Caco-2 (cell line): ENCODE data around the gene SNX32. TPM values are rescaled to one million over a fixed set of nuclear protein-coding genes. Genes with fewer than 3 reads are reported as not detected.

Source experiments
- BruUV-seq: library from RNA; stranded (reverse); fragments of 400-500 nt; replicated peaks from 2 replicates; lab custom pipeline; 2021; lab: Mats Ljungman, UMichigan
- CTCF ChIA-PET: fragments of 300-600 bp; sonication (Branson Sonifier 250); formaldehyde crosslinking; loops from one replicate; lab custom pipeline; 2022; ENCODE audit warnings: antibody characterized with exemption; lab: Charles Lee
- POLR2A ChIA-PET: fragments of 300-600 bp; sonication (Branson Sonifier 250); formaldehyde crosslinking; loops from one replicate; lab custom pipeline; 2022; ENCODE audit warnings: antibody characterized with exemption; lab: Charles Lee
- DNase-seq, 2 experiments: peaks; one replicate each; pipeline versions ENCODE4 v3.0.0 to v3.0.0-alpha.2; 2020 to 2022
- H3K27me3 ChIP-seq: replicated peaks from 2 replicates; pipeline ENCODE4 v1.6.0; 2011; ENCODE audit warnings: low read length; ENCODE audit not compliant: control insufficient read depth, insufficient read depth
- H3K36me3 ChIP-seq: 2 replicates; pipeline ENCODE4 v1.5.1; 2011; ENCODE audit warnings: low read length; ENCODE audit not compliant: control insufficient read depth, insufficient read depth
- H3K4me1 ChIP-seq: fragments of 250-450 bp; sonication (Bioruptor Pico); 2 replicates; pipeline ENCODE4 v1.5.1; 2020; ENCODE audit warnings: mild to moderate bottlenecking
- H3K4me3 ChIP-seq: 2 replicates; pipeline ENCODE4 v1.5.1; 2011; ENCODE audit warnings: low read depth, mild to moderate bottlenecking, control low read depth, low read length
- H3K9me3 ChIP-seq: fragments of 250-450 bp; sonication (Bioruptor Pico); 2 replicates; pipeline ENCODE4 v1.5.1; 2020; ENCODE audit warnings: mild to moderate bottlenecking, moderate library complexity
- H3K27ac Mint-ChIP-seq: one replicate; pipeline ENCODE4 v1.8.0; 2022; ENCODE audit warnings: mixed read lengths; ENCODE audit not compliant: unreplicated experiment
- H3K27me3 Mint-ChIP-seq: one replicate; pipeline ENCODE4 v1.8.0; 2022; ENCODE audit warnings: mixed read lengths; ENCODE audit not compliant: insufficient read depth, unreplicated experiment
- H3K36me3 Mint-ChIP-seq: one replicate; pipeline ENCODE4 v1.8.0; 2022; ENCODE audit warnings: mild to moderate bottlenecking, mixed read lengths; ENCODE audit not compliant: insufficient read depth, unreplicated experiment
- H3K4me1 Mint-ChIP-seq: one replicate; pipeline ENCODE4 v1.8.0; 2022; ENCODE audit warnings: low read depth, mixed read lengths; ENCODE audit not compliant: unreplicated experiment
- H3K4me3 Mint-ChIP-seq: one replicate; pipeline ENCODE4 v1.8.0; 2022; ENCODE audit warnings: mild to moderate bottlenecking, moderate library complexity, mixed read lengths; ENCODE audit not compliant: unreplicated experiment
- H3K9me3 Mint-ChIP-seq: one replicate; pipeline ENCODE4 v1.8.0; 2022; ENCODE audit warnings: mixed read lengths; ENCODE audit not compliant: unreplicated experiment
- CTCF ChIP-seq, 2 experiments: fragments of 200-600 bp in 1 of 2; IDR thresholded peaks; 1 replicate in 1 of 2; 2 replicates in 1 of 2; pipeline versions ENCODE4 v1.5.1 to v1.8.0; 2011 to 2022; ENCODE audit warnings: antibody characterized with exemption in 1 of 2, control low read depth in 1 of 2, inconsistent platforms in 1 of 2, low read depth in 1 of 2, low read length in 1 of 2, mild to moderate bottlenecking in 1 of 2, moderate library complexity in 1 of 2; ENCODE audit not compliant: insufficient read depth in 1 of 2, severe bottlenecking in 1 of 2, unreplicated experiment in 1 of 2
- intact Hi-C: fragments of 100-400 bp; cut with micrococcal nuclease; formaldehyde crosslinking; loops from one replicate; pipeline ENCODE4 v1.10.0; 2022; ENCODE audit not compliant: unreplicated experiment
- total RNA-seq: library from RNA; stranded (reverse); gene quantifications from 2 replicates; pipeline ENCODE4 v1.2.3, GENCODE V29; 2022

SNX32 gene
- total RNA-seq, 1 experiment from 2014 or later: not detected

DNA sequence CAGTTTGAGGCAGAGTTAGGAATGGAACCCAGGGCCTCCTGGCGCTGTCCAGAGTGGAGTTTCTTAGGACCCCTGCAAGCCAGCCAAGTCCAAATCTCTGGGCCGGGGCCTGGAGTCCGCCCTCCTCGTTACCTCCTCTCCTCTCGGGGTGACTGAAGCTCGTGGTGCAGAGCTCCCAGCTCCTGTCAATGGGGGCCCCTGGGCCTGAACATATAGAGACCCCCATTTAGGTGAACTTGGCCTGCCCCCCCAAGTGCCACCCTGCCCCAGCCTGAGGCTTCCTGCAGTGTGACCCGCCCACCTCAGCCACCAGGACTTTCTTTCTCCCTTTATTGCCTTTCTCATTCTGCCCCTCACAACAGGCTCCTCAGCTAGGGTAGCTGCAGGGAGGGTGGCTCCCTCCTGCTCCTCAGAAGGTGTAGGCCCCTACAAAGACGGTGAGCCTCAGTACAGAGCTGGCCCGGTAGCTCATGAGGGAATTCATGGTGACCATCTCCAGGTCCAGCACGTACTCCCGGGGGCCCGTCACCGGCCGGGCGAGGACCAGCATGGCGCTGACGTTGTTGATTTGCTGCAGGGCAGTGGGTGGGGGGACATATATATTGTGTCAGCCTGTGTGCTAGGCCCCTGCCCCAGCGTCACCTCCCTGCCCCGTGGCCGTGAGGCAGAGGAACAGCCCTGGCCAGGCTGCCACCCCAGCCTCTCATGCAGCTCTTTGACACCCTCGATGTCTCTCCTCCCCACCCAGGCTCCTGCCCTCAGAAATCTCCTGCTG, 32.9 kb downstream of the SNX32 start:
- H3K36me3 ChIP-seq: no peaks in the 10 kb centered on the region
- no peak for TF ChIP-seq CTCF (IDR thresholded peaks at IDR 0.05; ENCODE audit: insufficient read depth in 1 of 2, low read depth in 1 of 2, low read length in 1 of 2, severe bottlenecking in 1 of 2, unreplicated experiment in 1 of 2)

GRCh38 chr11:65867284-65868071, 33.7 kb downstream of the SNX32 start:
- no peak for DNase-seq
- Mint-ChIP-seq H3K27me3 (no peaks in the 10 kb centered on the region), H3K9me3 (no peaks in the 10 kb centered on the region), H3K4me3 (no peak overlapping the region), H3K27ac (no peak overlapping the region), H3K36me3 (peaks cover 55% of the 10 kb centered on the region), H3K4me1 (no peaks in the 10 kb centered on the region)
- H3K27me3 ChIP-seq: no peaks in the 10 kb centered on the region
- H3K4me3 ChIP-seq: no peak overlapping the region
- no peaks in the 10 kb centered on the region for H3K4me1 ChIP-seq
- no TSS peak for BruUV-seq
- no peaks in the 10 kb centered on the region for H3K36me3 ChIP-seq
- no peak for TF ChIP-seq CTCF (IDR thresholded peaks at IDR 0.05; ENCODE audit: insufficient read depth in 1 of 2, low read depth in 1 of 2, low read length in 1 of 2, severe bottlenecking in 1 of 2, unreplicated experiment in 1 of 2)
- POLR2A ChIA-PET: interaction anchor here (2.2 kb wide), 1 partner anchor 8 kb away, joined by 9 read pairs; no protein-coding TSS in a partner anchor
- intact Hi-C loops: no loop called here
- CTCF ChIA-PET: interaction anchor here (4.3 kb wide), 1 partner anchor 21 kb away, joined by 37 read pairs; the partner anchor contains the start of gene FIBP
- H3K9me3 ChIP-seq: no peaks in the 10 kb centered on the region

More for the DNA sequence above, 32.9 kb downstream of the SNX32 start:
- DNase-seq: no peak
- intact Hi-C loops: no loop called here
- peaks cover 52% of the 10 kb centered on the region for H3K36me3 Mint-ChIP-seq
- Histone ChIP-seq H3K9me3 (no peaks in the 10 kb centered on the region), H3K4me3 (no peak overlapping the region), H3K4me1 (peaks cover 2% of the 10 kb centered on the region), H3K27me3 (no peaks in the 10 kb centered on the region)
- no peak overlapping the region for H3K27ac Mint-ChIP-seq
- CTCF ChIA-PET: no interaction called here
- POLR2A ChIA-PET: no interaction called here
- H3K27me3 Mint-ChIP-seq: no peaks in the 10 kb centered on the region
- H3K4me1 Mint-ChIP-seq: no peaks in the 10 kb centered on the region
- H3K9me3 Mint-ChIP-seq: no peaks in the 10 kb centered on the region
- no TSS peak for BruUV-seq
- no peak overlapping the region for H3K4me3 Mint-ChIP-seq

DNA sequence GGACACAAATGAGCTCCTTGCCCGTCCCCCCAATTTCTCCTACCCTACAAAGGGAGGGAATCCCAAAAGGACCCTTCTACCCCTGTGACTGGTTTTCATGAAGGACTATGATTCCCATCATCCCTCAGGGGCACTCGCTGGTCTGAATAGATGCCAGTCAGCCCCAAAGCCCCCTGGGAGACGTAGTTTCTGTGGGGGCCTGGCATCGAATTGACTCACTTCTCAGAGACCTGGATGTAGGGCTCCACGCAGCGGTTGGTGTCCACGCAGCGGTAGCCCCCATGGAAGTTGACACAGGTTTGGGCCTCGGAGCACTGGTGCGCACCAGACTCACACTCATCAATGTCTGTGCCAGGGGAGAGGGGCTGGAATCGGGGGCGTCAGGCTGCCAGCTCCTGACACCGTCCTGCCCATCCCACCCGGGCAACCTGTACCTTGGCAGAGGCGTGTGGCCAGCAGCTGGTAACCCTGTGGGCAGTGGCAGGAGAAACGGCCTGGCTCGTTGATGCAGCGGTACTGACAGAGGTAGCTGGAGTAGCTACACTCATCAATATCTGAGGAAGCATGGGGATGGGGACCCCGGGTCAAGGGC, 34.4 kb downstream of the SNX32 start:
- Mint-ChIP-seq H3K9me3 (no peaks in the 10 kb centered on the region), H3K4me3 (no peak overlapping the region), H3K4me1 (peaks cover 4% of the 10 kb centered on the region), H3K27me3 (no peaks in the 10 kb centered on the region), H3K27ac (no peak overlapping the region), H3K36me3 (peaks cover 50% of the 10 kb centered on the region)
- intact Hi-C loops: no loop called here
- POLR2A ChIA-PET: interaction anchor here (2.2 kb wide), 1 partner anchor 9 kb away, joined by 9 read pairs; no protein-coding TSS in a partner anchor
- Histone ChIP-seq H3K4me3 (no peak overlapping the region), H3K9me3 (no peaks in the 10 kb centered on the region), H3K4me1 (no peaks in the 10 kb centered on the region), H3K36me3 (no peaks in the 10 kb centered on the region), H3K27me3 (no peaks in the 10 kb centered on the region)
- CTCF ChIA-PET: interaction anchor here (2.3 to 4.3 kb wide), 2 partner anchors 17 to 20 kb away, joined by 11 to 37 read pairs; partner anchors contain the start of gene FIBP
- BruUV-seq: no TSS peak
- DNase-seq: no peak
- TF ChIP-seq CTCF (IDR thresholded peaks at IDR 0.05; ENCODE audit: insufficient read depth in 1 of 2, low read depth in 1 of 2, low read length in 1 of 2, severe bottlenecking in 1 of 2, unreplicated experiment in 1 of 2): no peak
